Vagina (tissue), 2 donors: ENCODE measurements around the gene TMEM108.

Source experiments
- CTCF ChIP-seq, 3 experiments: fragments of 450-650 bp in 2 of 3; fragments of 200-600 bp in 1 of 3; sonication (generic) in 1 of 3; IDR thresholded peaks; one replicate each; pipeline ENCODE4 v1.5.1; 2017 to 2019; ENCODE audit warnings: antibody characterized with exemption in 3 of 3, mild to moderate bottlenecking in 2 of 3, moderate library complexity in 2 of 3
- POLR2A ChIP-seq, 2 donors: fragments of 450-650 bp; IDR thresholded peaks; one replicate each; pipeline ENCODE4 v1.6.1; 2017; ENCODE audit warnings: antibody characterized with exemption in 2 of 2, mild to moderate bottlenecking in 2 of 2, moderate library complexity in 2 of 2
- POLR2AphosphoS5 ChIP-seq, 2 donors: sonication (generic); formaldehyde crosslinking; IDR thresholded peaks; one replicate each; pipeline ENCODE4 v1.9.0; 2017; ENCODE audit warnings: antibody characterized with exemption in 2 of 2, mild to moderate bottlenecking in 2 of 2, low read depth in 1 of 2; ENCODE audit not compliant: insufficient read depth in 1 of 2

DNA sequence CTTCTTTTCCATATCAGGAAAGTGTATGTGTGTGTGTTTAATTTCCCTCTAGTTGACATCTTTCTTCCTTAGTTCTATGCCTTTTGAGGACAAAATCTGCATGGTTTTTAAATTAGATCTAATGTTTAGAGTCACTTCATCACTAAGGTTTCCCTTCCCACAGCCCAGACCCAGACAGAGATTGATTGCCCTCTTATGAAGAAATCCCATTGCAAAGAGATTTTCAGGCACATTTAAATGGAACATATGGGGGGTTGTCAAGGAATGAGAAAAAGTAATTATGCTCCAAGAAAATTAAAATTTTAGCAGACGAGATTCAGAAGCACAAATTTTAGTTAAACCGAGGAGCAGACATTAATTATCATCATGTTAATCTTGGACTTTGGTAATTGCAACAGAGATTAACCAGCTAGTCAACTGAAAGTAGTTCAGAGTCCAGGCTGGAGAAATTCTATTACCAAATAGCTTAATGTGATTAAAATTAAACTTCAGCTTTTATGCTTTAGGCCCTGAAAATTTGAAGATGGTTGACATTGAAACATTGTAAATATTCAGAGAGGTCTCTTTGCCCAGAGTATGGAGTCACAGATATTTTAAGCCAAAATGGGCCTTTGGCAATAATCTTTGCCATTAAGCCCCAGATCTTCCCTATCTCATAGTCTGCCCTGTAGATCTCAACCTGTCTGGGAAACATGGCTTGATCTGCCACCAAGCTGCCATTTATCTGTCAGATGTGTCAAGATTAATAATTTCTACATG is 143.4 kb downstream of the TMEM108 start:
- TF ChIP-seq CTCF (IDR thresholded peaks at IDR 0.05) = no peak
- TF ChIP-seq POLR2A (IDR thresholded peaks at IDR 0.05) = no peak
- TF ChIP-seq POLR2AphosphoS5 (IDR thresholded peaks at IDR 0.05; ENCODE audit: insufficient read depth in 1 of 2, low read depth in 1 of 2) = no peak
